H1 (cell line): ENCODE data around the gene ICAM3. TPM values are rescaled to one million over a fixed set of nuclear protein-coding genes. Genes with fewer than 3 reads are reported as not detected.

ENCODE experiments used
- CTCF ChIP-seq, 3 experiments: IDR thresholded peaks; 1 replicate in 2 of 3; 2 replicates in 1 of 3; pipeline versions ENCODE4 v1.5.1 to v1.6.1; 2011; ENCODE audit warnings: low read length in 3 of 3, mild to moderate bottlenecking in 3 of 3, inconsistent platforms in 2 of 3, low read depth in 1 of 3, moderate library complexity in 1 of 3; ENCODE audit not compliant: insufficient read depth in 1 of 3; ENCODE audit errors: control extremely low read depth in 1 of 3
- RNF2 ChIP-seq: fragments of 200-900, 300-1000 bp; sonication (generic); IDR thresholded peaks from 2 replicates; pipeline ENCODE4 v1.7.1; 2016; ENCODE audit warnings: borderline replicate concordance, low read depth, mild to moderate bottlenecking, antibody characterized with exemption, low read length; ENCODE audit not compliant: poor library complexity, severe bottlenecking; ENCODE audit errors: missing control alignments
- SUZ12 ChIP-seq: fragments of 200-600 bp; sonication (generic); IDR thresholded peaks from 2 replicates; pipeline ENCODE4 v1.6.1; 2012; ENCODE audit warnings: mild to moderate bottlenecking, inconsistent platforms, low read length, moderate library complexity, mixed read lengths
- polyA plus RNA-seq, 7 experiments: library from polyadenylated mRNA; depleted of rRNA in 3 of 7; stranded (reverse) in 5 of 7; unstranded in 2 of 7; fragments of >200 nt in 5 of 7; fragments of 200-250 nt in 2 of 7; gene quantifications; 1 replicate in 5 of 7; 2 replicates in 1 of 7; 4 replicates in 1 of 7; pipeline versions ENCODE4 v1.2.1 to v1.2.3, GENCODE V29; 2011 to 2013; ENCODE audit warnings: missing spikeins in 2 of 7, mixed read lengths in 2 of 7
- total RNA-seq: library from RNA; stranded (reverse); fragmentation: NEBNext Ultra II Directional; extraction: Animal tissue kit (Norgen Biotek cat#: 25700); gene quantifications from 2 replicates; pipeline ENCODE4 v1.2.1, GENCODE V29; 2021

Gene ICAM3
- total and polyA plus RNA-seq, 2 of the 8 experiments (the other 6 are each of a cell fraction or from before 2014, with no cell fraction given), result 15.4 to 16.5 TPM

DNA sequence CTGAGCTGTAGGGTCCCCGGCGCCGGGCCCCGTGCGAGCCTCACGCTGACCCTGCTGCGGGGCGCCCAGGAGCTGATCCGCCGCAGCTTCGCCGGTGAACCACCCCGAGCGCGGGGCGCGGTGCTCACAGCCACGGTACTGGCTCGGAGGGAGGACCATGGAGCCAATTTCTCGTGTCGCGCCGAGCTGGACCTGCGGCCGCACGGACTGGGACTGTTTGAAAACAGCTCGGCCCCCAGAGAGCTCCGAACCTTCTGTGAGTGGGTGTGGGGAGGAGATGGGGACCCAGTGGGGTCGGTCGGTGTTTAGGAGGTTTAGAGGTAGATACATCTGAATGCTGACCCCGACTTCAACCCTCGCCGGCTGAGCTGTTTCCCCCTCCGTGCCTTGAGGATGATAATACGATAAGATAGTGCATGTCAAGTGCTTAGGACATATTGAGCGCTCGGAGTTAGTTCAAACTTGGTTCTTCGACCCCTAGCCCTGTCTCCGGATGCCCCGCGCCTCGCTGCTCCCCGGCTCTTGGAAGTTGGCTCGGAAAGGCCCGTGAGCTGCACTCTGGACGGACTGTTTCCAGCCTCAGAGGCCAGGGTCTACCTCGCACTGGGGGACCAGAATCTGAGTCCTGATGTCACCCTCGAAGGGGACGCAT, 47.7 kb downstream of the ICAM3 start (continued):
- TF ChIP-seq SUZ12, result peak; percentile 81; the same call in 1 of the 2 replicates
- no peak for TF ChIP-seq CTCF (IDR thresholded peaks at IDR 0.05; ENCODE audit: control extremely low read depth in 1 of 3, insufficient read depth in 1 of 3, low read depth in 1 of 3, low read length in 3 of 3)
- TF ChIP-seq RNF2, result no peak
